CD4-positive, alpha-beta T cell treated with Interleukin-2 at 100 ng/mL for 4 hours (primary cell): Measurements from ENCODE around the gene TRAF3.
A peak's percentile ranks its signal among the peaks of the same experiment; 100 is the strongest.

Experiments
- DNase-seq: peaks from one replicate; pipeline ENCODE4 v3.0.0-alpha.2; 2020; ENCODE audit warnings: low spot score

Gene TRAF3

DNA sequence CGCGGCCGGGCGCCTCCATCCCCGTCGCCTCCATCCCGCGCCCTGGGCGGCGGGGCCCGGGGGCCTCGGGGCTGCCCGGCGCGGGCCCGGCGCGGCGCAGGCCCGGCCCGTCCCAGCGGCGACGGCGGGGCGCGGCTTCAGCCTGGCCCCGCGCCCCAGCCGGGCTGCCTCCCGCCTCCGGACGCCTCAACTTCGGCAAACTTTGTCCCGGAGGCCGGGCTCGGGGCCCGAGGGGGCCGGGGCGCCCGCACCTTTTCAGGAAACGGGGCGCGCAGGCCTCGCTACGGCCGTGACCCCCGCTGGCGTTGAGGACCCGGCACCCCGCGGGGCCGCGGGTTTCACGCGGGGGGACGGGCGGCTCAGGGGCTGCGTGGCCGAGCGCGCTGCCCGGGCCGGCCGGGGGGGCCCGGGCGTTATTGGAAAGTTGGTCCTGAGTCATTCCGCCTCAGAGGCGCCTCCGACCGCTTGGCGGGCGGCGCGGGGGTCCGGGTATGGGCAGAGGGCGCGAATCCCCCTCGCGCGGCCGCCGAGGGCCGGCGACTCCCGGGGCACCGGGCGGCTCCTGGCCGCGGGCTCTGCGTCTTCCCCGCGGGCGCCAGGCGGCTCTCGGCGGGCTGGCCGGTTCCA lies 575 bp downstream of the TRAF3 start:
- DNase-seq: no peak

DNA sequence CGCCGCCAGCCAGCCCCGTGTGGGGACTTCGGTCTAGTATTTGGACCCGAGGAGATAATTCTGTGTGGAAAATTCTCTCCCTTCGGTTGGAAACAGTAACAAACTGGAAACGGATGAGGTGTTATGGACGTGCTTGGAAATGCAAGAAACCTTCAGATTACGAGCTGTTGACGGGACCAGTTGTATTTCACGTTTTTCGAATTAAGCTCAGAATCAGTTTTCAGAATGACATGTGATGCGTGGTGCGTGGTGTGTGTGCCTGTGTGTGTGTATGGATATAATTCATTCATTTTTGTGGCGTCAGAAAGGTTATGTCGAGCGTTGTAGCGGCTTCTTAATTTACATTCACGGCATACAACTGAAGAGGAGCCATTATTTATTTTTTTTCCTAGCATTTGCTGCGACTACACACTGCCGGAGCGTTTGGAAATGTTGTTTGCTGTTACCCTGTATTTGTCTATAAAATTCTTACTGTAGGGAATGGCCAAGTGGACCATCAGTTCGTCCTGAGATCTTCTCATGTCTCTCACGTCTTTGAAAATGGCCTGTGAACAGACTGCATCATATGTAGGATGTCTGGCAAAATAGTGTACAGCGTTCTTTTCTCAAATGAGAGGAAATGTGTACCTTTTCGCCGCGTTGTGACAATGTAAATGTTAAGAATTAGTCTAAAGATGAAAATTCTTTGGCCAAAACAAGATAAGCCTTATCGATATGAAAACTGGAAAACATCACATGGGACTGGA lies 1.3 kb downstream of the TRAF3 start:
- no peak for DNase-seq

DNA sequence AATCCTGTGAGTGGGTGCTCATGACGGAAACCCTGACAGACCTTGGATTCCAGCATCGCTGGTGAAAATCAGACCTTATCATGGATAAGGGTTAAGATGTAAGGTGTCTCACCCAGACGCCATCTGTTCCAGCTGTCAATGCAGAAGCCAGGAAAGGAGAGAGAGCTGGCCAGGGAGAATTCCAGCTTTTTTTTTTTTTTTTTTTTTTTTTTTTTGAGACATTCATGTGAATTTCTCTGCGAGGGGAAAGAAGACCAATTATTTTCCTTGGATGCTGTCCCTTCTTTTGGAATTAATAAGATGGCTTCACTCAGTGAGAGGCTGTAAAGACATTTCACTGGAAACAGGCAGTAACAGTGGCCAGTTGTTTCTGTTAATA lies 1.8 kb downstream of the TRAF3 start:
- no peak for DNase-seq

DNA sequence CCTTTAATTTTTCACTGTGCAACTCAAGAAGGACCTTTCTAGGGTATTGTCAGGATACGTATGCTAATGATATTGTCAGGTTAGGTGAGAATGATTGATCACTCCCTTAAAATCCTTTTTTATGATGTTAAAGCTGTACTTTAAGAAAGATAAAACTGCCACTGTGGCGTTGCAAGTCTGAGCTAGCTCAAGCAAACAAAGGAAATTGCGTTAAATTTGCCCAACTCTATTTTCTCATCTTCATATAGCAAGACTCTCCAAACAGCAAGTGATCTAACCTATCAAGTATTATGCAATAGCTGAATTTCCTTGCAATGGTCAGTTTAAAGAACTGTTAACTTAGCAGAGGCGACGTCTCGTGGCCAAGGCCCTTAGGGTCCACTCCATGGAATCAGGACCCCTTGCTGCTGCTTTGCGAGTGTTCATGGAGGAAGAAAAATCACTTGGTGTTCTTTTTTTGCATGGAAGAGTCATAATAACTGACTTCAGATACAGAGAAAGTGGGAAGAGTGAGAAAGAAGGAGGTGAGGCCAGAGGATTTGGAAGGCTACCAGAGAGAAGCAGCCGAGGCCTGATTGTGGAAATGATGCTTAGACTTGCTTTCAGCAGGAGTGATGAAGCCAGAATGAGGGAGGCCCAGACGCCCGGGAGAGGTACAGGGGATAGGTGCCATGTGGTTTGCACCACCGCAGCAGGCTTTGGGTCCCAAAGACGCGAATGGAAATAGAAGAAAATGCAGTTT lies 2.5 kb downstream of the TRAF3 start:
- no peak for DNase-seq

DNA sequence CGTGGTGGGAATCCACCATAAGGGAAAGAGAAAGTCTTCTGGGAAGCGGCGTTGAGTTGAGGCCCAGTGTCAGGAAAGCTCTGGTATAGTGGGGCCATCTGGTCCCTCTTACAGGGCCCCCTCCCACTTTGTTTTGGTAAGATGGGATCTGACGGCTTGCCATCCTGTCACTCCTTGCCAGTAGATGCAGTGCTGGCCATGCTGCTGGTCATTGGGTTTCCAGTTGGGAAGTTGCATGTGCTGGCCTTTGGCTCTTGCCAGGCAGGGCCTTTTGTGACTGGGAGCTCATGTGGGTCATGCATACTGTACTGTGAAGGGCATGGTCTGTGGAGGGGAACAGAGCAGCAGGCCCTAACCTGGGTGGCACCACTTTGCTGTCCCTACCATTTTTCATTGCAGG lies 3.8 kb downstream of the TRAF3 start:
- no peak for DNase-seq

DNA sequence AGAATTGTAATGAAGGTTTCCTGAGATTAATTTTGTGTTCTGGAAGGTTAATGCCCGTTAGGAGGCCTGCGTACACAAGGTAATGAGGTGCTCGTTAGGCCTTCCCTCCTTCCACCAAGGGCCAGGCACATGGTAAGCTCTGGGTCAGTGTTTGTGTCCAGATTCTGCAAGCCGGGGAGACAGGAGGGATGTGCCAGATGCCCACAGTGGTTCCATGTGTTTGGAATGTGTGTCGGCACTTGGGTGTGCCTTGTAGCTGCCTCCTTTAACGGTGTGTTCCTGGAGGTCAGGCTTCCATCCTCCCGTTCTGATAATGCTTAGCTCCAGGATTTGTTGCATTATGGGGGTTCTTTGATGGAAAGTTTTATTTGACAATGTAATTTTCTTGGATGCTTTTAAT lies 5.7 kb downstream of the TRAF3 start:
- DNase-seq: no peak

DNA sequence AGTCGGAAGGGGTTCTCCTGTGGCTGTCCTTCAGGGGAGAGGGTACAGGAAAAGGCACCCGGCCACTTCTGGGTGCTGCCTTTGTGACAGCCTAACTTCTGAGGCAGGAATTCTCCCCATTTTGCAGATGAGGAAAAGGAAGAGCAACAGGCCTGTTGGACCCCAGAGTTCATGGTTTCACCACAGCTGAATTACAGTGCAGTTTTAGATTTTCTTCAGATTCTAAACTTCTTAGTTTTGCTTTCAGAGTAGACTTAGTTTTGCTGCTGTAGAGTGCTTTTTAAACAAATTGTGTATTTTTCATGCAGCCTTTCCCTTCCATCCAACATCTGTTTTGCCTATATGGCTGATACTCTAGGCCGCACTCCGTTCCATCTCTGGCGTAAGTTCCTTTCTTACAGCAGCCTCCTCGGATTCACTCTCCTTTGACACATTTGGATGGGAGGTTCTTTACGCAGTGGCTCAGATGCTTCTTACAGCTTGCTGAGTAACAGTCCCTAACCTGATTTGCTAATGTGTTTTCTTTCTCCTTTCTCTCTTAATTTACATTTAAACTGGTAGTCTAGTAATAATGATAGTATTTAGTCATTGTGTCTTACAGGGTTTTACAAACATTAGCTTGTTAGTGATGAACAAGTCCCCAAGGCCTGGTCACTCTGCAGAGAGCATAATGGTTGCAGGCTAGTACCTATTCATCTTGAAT lies 7.8 kb downstream of the TRAF3 start:
- DNase-seq: no peak

DNA sequence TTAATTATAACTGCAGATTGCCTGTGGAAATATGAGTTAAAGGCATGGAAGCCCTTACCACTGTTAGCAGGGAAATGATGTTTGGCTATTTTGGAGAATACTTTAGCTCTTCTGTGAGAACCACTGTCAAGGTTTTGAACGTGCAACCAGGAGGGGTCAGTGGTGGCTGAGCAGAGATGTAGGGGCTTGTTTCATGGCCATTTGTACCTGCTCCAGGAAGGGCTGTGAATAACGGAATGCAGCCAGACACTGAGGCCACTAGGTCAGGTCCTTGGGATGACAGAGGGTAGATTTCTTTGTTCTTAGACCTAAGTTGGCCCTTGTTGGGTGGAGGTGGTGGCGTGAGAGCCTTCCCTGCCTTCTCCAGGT lies 8.3 kb downstream of the TRAF3 start:
- no peak for DNase-seq

DNA sequence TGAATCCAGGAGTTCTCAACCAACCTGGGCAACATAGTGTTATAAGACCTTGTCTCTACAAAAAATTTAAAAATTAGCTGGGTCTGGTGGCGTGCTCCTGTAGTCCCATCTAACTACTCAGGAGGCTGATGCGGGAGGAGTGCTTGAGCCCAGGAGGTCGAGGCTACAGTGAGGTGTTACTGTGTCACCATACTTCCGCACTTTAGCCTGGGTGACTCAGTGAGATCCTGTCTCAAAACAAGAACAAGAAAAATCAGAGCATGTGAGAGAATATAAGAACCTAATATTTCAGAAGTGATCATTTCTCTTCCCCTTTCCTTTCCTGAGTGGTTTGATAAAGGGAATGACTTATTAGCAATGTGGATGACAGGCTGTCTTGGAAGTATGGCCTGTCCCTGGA lies 9.5 kb downstream of the TRAF3 start:
- no peak for DNase-seq

DNA sequence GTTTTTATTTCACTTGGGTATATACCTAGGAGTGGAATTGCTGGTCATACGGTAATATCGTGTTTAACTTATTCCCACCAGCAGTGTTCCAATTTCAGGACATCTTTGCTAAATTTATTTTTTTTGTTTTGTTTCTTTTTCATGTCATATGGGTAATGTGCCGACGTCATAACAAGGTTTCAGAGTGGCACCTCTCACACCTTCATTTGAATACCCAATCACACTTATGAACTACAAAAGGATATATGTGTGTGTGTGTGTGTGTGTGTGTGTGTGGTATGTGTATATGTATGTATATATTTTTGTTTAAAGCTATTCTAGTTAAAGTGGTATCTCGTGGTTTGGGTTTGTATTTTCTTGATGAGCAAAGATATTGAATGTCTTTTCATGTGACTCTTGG lies 12.1 kb downstream of the TRAF3 start:
- DNase-seq: no peak

DNA sequence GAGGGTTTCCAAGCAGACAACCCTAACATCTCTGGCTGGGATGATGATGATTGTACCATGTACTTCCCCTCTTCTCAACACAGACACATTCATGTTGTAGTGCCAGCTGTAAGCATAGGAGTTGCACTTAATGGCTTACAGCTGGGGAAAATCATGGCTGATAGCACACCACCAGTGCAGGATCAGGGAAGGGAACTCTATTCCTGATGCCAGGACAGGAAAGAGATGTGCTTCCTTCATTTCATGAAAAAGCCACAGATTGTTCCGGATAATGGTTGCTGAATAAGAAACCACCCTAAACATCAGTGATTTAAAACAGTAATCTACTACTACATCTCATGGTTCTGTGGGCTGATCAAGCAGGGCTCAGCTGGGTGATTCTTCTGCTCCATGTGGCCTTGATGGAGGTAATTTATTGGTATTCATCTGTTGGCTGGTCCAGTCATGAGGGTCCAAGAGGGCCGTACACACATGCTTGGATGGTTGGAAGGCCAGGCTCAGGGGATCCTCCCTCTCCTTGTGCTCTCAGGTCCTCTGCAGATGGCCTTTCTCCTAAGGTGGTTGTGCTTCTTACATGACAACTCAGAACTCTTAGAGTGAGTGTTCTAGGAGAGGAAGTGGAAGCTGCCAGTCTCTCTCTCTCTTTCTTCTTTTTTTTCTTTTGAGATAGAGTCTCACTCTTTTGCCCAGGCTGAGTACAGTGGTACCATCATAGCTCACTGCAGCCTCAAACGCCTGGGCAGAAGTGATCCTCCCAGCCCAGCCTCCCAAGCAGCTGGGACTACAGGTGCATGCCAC lies 16.5 kb downstream of the TRAF3 start:
- DNase-seq: no peak

DNA sequence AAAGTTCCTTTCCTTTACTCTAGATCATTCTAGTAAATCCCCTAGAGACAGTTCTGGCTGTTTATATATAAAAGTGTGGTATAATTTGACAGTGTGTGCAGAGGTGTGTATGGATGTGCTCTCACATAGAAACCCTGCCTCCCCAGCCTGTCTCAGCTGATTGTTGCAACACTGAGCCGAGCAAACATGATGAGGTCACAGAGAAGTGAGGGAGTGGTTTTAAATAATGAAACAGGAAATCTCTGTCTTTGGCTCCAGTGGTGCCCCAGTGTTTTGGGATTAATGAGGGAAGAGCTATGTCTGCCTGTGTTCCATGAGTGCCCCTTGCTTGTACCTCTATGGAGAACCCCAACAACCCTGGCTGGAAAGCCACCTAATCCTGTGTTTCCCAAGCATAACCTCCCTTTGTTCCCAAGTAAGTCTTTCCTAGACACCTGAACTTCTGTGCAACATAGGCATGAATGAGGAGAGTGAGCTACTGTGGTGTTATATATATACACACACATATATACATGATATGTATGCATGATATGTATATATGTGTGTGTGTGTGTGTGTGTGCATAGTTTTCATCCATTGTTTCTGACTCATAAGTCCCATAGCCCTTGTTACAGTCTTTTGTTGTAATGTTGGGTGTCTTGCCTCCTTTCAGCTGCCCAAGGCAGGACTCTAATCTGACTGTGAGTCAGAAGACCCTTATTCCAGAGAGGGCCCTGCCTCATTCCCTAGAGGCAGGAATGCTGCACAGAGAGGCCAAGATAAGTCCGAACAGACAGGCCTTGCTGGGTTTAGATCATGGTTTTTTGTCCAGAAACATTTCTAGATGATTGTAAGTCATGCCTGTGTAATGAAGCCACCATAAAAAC lies 18.0 kb downstream of the TRAF3 start:
- peak; percentile 53 for DNase-seq

DNA sequence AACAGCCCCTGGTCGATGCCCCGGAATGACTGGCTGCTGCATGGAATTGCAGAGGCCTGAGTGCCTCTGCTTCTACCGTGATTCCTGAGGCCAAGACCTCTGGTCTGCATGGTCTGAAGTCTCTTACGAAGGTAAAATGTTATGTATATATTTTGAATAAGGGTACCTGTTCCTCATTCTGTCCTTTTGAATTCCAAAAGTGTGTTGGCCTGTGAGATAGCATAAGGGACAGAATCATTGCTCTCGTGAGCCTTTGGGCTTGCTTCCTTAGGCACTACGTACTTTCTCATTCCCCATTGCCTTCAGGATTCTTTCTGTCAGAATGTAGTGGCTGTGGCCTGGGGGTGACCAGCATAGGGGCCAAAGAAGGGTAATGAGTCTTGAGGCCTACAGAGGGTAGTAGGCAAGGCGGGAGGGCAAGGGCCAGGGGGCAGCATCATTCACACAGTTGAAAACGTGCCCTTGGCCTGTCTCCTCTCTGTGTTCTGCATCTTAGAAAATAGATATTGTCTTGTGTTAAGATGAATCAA lies 19.5 kb downstream of the TRAF3 start:
- no peak for DNase-seq

DNA sequence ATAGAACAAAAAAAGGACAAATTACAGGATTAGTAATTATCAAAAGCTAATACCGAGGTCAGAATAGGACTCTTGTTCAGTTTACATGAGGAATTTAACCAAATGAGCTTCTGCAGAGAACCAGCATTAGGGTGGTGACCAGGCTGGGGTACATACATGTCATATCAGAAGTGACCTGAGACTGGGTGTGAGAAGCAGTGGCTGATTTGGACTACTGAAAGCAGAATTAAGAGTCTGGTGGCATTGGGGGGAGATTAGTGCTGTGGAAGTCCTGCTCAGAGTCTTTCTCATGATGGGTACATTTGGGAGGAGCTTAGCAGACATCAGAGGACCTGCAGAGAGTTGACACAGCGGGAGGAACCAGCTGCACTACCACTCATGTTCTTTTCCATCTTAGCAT lies 21.7 kb downstream of the TRAF3 start:
- DNase-seq: no peak

DNA sequence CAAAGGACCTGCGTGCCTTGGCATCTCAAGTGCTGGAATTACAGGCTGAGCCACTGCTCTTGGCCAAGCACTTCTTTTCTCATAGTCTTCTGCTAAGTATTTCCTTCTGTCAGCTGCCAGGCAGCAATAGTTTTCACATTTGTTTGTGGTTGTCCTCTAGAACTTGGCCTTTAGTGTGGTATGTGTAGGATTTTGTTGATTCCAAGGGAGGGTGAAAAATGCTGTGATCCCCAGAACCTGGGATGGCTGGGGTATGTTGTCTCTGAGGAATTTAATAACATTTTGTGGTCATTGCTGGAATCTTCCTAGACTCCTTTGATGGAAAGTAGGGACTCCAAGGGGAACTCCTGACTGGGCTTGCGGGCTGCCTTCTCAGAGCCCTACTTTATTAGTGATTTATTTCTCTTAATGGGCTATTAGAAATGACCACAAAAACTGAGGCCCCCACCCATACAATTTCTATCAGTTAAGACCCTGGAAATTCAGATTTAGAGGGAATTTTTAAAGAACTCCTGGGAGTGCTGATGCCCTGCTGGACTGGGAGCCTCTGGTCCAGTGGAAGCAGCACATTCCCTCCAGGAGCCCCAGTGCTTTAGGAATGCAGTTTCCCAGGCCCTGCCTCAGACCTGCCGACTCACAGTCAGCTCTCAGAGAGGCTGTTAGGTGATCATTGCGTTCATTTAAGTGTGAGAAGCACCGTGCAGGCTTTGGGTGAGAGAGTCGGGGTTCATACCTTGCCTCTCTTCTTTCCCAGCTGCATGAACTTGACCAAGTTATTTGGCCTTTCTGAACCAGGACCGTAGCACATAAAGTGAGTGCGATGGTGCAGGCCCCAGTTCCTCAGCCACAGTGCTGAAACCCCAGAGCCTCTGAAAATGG lies 22.7 kb downstream of the TRAF3 start:
- no peak for DNase-seq

DNA sequence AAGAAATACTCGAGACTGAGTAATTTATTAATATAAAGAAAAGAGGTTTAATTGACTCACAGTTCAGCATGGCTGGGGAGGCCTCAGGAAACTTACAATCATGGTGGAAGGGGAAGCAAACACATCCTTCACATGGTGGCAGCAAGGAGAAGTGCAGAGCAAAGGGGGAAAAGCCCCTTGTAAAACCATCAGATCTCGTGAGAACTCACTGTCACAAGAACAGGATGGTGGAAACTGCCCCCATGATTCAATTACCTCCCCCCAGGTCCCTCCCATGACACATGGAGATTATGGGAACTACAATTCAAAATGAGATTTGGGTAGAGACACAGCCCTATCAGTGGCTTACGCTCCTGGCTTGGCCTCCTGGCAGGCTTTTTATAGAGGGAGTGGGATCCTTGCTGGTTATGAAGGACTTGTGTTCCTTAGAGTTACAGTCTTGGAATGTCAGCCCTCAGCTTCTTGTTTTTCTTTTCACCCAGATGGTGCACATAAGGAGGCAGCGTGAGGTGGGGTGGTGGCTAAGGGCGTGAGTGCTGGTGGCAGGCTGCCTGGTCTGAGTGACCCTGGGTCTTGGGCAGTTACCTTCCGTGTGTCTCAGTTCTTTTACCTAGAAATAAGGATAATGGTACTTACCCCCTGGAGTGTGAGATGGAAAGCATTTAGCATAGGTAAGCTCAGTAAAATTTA lies 25.7 kb downstream of the TRAF3 start:
- DNase-seq: no peak

DNA sequence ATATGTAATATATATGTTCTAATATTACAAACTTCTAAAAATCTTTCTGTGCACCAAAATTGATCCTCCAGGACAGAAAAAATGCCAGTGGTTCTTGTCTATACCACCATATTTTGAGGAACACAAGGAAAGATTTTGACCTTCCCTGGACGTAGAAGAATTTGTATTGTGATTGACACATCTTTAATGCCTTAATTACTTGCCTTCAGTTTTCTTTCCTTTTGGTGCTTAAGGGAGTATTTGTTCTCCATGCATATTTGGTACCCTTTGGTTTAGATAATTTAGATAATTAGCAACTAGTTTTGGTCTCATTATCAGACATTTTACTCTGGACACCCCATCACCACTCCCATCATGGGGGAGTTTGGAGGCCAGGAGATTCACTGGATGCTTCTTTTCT lies 27.6 kb downstream of the TRAF3 start:
- DNase-seq: no peak

DNA sequence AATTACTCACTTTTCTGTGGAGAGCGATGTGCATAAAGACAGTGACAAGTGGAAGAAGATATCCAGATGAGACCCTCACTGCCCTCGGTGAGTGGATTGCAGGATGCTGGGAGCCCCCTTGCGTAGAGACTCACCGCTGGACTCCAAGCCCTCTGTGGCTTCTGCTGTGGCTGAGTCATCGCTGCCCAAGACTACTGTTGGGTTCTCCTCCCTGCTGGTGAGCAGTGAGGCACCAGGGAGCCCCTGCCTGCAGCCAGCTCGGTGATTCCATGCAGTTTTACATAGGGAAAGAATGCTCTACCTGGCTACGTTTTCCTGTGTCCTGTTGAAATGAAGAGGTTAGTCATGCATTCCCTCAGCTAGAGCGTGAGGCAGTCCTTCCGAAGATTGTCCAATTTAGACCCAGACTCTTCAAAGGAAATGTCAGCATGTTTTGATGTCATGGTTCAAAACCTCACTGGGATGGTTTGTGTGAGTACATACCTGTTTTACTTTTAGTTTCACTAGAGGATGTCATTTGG lies 28.2 kb downstream of the TRAF3 start:
- DNase-seq: peak; percentile 40

DNA sequence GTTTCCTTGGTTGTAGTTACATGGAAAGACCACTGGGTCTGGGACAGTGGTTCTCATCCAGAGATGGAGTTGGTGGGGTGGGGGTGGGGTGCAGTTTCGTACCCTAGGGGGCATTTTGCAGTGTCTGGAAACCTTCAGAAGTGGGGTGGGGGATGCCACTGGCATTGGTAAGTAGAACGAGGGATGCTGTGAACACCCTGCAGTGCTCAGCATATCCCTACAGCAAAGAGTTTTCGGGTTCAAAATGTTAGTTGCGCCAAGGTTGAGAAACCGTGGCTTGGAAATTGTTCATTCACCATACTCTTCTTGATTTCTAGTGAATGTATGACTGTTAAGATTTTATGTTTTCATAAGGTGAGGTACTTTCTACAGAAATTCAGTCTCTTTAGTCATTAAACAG lies 28.7 kb downstream of the TRAF3 start:
- no peak for DNase-seq
